Prostate gland (tissue), 2 donors: Measurements from ENCODE around the gene COL11A2.

Experiments used
- POLR2A ChIP-seq: fragments of 450-650 bp; IDR thresholded peaks from one replicate; pipeline ENCODE4 v1.6.1; 2016; ENCODE audit warnings: antibody characterized with exemption, mild to moderate bottlenecking
- POLR2AphosphoS5 ChIP-seq: sonication (generic); formaldehyde crosslinking; IDR thresholded peaks from one replicate; pipeline ENCODE4 v1.6.1; 2017; ENCODE audit warnings: antibody characterized with exemption
- TF ChIP-seq, protein P1 (sequence below), 4 experiments: fragments of 200-600 bp in 2 of 4; fragments of 450-650 bp in 2 of 4; sonication (generic) in 2 of 4; IDR thresholded peaks; 1 replicate in 3 of 4; 2 replicates in 1 of 4; pipeline ENCODE4 v1.5.1; 2016 to 2019; ENCODE audit warnings: antibody characterized with exemption in 4 of 4, mild to moderate bottlenecking in 2 of 4, moderate library complexity in 2 of 4

DNA sequence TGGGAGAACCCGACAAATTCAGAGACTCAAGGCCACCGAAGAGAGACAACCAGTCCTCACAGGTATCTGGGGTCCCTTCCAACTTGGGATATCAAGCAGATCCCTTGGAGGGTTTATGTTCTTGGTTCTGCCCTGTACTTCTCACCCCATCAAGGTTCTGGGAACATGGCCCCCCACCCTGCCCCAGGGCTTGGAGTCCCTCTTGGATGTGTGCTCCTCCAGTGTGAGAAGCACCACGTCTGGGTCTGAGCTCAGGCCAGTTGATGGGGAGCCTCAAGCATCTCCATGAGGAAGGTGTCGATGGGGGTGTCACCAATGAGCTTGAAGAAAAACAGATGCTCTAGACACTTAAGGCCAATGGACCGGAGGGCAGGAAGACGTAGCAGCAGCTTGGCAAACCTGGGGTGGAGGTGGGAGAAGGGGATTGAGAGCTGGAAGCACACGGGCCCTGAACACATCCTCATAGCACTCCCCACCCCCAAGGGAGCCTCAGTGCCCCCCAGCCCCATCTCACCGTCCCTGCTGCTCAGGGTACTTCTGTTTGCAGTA is 2.2 kb upstream of the COL11A2 start:
- TF ChIP-seq, protein P1, sequence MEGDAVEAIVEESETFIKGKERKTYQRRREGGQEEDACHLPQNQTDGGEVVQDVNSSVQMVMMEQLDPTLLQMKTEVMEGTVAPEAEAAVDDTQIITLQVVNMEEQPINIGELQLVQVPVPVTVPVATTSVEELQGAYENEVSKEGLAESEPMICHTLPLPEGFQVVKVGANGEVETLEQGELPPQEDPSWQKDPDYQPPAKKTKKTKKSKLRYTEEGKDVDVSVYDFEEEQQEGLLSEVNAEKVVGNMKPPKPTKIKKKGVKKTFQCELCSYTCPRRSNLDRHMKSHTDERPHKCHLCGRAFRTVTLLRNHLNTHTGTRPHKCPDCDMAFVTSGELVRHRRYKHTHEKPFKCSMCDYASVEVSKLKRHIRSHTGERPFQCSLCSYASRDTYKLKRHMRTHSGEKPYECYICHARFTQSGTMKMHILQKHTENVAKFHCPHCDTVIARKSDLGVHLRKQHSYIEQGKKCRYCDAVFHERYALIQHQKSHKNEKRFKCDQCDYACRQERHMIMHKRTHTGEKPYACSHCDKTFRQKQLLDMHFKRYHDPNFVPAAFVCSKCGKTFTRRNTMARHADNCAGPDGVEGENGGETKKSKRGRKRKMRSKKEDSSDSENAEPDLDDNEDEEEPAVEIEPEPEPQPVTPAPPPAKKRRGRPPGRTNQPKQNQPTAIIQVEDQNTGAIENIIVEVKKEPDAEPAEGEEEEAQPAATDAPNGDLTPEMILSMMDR (IDR thresholded peaks at IDR 0.05): no peak
- no peak for TF ChIP-seq POLR2A
- no peak for TF ChIP-seq POLR2AphosphoS5
